HG03432 (cell line): ENCODE results near the gene GPC5.
"Not testable (repeated sequence)": the region's sequence is repeated elsewhere in the genome, so short reads cannot be mapped to it uniquely, and the experiment has no call there.

ENCODE experiments used
- ATAC-seq: cut with Tn5 transposase; IDR thresholded peaks from one replicate; pipeline ENCODE4 v1.9.1; 2021; ENCODE audit warnings: mild to moderate bottlenecking, moderate library complexity; ENCODE audit not compliant: unreplicated experiment

The GPC5 gene

DNA sequence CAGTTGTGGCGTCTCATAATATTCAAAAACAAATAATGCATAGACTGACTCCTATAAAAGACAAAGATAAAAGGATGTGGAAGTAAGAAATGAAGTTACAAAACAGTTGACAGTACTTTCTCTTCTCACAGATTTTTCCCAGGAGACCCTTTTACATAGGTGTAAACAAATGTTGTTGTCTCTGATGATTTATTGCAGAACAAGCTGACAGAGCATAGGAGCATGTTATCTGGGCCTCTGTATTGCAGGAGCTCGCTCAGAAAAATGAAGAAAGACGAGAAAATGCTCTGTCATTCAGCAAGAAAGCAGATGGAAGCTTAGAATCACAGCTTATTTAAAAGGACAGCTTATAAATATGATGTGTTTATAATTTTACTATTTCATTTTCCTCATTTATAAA lies 1474.6 kb downstream of the GPC5 start:
- no peak for ATAC-seq

DNA sequence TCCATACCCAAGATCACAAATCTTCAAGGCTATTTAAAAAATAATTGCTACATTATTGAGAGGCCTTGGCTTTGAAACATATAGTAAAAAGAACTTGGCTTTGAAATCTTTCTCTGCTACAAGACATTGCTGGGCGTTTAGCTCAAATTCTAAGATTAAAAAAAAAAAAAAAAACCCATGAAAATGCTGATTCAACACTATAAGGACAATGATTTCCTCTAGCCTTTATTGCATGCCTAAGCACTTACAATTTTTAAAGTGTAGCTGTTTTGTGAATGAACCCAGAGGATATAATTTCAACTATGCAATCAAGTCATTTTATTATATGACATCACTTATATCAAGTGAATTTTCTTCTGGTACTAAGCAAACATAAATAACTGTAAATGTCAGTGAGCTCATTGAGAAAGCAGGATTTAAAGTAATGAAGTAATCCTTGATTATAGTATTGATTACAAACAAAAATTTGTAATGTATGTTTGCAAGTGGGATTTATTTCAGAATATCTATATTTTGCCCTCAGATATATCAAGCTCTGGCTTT lies 1488.2 kb downstream of the GPC5 start:
- ATAC-seq = no peak

DNA sequence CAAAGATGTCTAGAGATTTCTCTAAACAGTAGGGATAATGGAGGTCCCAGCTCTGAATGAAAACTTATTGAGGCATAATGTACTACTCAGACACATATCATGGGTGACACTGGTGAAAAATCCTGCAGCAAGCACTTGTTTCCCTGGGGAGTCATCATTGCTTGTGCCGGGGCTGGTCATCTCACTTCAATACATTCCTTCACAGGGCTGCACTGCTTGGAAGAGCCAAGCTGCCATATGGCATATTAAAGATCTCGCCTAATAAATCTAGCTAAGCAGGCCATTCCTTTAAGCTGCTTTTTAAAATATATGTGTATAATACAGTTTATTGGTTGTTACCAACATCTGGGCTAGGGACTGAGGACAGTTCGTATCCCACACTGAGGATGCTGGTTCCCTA lies 1496.0 kb downstream of the GPC5 start:
- ATAC-seq = no peak

DNA sequence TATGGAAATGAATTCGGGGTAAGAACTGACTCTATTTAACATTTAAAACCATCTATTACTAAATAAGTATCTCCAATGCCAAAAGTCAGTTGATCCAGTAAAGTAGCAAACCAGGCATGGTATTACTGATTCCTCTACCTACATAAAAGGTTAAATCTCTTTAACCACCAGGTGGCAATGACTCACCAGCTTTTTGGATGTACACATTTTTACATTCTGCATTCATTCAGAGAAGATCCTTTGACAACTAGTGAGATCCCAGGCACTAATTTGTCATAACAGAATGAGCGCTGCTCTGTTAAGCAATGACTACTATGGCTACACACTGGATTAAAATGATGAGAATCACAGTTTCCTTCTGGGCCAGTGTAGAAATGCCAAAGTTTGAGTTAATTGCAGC lies 1498.4 kb downstream of the GPC5 start:
- ATAC-seq = no peak

DNA sequence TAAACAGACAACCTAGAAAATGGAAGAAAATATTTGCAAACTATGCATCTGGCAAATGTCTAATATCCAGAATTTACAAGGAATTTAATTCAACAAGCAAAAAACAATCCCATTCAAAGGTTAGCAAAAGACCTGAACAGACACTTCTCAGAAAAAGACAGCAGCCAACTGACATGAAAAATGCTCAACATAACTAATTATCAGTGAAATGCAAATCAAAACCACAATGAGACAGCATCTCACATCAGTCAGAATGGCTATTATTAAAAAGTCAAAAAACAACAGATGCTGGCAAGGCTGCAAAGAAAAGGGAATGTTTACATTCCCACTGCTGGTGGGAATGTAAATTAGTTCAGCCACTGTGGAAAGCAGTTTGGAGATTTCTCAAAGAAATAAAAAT lies 1500.5 kb downstream of the GPC5 start:
- not testable (repeated sequence) for ATAC-seq

DNA sequence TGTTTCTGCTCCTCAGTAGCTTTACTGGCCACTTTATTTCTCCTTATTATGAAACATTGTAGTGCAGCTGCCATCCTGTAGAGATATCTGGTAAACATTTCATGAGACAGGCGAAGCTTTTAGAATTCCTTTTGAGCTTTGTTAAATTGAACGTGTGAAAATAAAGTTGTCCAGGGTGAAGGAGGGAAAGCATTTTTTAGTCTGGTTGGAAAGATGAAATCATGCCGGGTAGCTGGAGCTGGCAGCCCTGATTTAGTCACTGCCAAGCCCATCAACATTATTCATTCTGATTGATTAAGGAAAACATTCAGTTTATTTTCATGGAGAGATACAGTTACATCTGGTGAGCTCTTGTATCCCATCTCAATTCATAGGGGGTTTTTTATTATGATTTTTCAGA lies 1502.0 kb downstream of the GPC5 start:
- ATAC-seq = no peak

DNA sequence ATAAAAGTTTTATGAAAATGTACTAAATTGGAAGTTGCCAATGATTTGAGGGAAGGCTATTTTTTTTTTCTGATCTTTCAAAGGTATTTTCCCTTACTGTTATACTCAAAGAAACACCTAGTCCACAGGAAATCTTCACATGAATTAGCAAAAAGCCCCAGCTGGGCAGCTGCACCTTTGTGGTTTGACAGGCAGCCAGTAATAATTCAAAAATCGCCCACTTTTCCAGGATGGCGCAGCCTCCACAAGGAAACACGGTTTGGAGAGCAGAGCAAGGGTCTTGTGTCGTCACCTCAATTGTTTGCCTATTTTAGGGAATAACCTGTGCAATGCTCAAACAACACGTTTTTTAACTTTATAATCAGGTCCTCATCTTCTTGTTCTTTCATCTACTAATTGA lies 1503.3 kb downstream of the GPC5 start:
- peak; percentile 61 for ATAC-seq

DNA sequence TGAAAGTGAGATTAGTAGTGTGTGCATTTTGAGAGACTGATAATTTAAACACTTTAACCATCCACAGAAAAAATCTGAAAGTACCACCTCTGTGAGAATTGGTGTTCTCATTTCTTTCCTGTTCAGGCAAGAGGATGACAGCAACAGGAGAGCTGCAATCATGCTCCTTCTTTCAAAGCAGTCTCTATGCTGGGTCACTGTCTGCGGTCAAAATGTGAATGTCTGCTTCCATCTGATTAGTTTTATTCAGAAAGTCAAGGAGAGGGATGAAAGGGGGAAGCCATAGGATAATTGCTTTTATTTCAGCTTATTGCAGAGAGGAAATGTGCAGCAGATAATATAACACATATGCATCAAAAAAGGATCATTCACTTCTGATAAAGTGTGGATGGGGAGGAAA lies 1514.2 kb downstream of the GPC5 start:
- ATAC-seq = no peak

DNA sequence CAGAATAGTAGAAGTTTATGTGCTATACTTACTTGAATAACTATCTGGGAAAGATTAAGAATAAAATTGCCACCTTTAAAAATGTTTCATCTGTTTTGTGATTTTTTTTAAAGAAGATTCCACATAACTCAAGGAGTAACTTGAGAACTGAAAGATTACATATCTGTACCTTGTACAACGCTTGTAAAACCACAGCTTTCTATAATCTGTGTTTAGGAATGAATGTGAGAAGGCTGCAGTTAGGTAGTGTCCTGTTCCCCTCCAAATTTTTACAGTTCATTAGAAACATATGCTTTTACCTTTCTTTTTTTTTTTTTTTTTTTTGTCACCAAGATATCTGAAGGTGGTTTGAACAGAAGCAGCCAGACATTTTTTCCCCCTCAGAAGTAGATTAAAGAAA lies 1515.4 kb downstream of the GPC5 start:
- ATAC-seq = peak; percentile 61
